ENCODE measurements around the gene ZWINT.
A peak's percentile ranks its signal among the peaks of the same experiment; 100 is the strongest.

ZWINT gene, protein sequence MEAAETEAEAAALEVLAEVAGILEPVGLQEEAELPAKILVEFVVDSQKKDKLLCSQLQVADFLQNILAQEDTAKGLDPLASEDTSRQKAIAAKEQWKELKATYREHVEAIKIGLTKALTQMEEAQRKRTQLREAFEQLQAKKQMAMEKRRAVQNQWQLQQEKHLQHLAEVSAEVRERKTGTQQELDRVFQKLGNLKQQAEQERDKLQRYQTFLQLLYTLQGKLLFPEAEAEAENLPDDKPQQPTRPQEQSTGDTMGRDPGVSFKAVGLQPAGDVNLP

DNA sequence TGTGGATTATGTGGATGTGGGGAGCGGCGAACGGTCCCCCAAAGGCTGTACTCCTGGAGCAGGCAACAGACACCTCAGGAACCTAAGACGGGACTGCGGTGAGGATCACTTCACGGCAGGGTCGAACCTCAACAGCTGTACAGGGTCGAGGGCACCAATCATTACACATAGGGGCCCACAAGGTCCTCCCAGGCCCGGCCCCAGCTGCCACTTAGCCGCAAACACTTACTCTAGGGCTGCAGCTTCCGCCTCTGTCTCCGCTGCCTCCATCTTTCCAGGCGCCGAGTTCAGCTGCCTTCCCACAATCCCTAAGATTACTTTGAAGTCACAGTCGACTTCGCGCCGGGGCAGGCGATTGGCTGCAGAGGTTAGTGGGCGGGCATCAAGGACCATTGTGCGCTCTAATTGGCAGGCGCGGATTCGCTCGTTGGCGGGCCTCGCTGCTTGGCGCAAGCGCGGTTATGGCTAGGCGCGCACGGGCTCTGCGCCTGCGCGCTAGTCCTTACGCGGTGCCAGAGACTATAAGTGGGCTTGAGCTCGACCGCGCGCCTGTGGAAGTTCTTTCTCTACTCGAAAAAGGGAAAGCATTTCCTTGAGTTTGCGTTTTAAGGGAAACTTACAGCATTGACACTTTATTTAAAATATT, at the start of gene ZWINT:
TSS of gene ZWINT (minus strand) at position 293 of the 646 bp plus-strand sequence. CDS start at position 270, 23 bp downstream.
- DNase-seq (ENCODE audit: low read depth), result peak; percentile 96
- peak within 1 kb of the TSS; percentile 89 for H3K4me3 ChIP-seq (ENCODE audit: low read length)
- TF ChIP-seq, protein P1, sequence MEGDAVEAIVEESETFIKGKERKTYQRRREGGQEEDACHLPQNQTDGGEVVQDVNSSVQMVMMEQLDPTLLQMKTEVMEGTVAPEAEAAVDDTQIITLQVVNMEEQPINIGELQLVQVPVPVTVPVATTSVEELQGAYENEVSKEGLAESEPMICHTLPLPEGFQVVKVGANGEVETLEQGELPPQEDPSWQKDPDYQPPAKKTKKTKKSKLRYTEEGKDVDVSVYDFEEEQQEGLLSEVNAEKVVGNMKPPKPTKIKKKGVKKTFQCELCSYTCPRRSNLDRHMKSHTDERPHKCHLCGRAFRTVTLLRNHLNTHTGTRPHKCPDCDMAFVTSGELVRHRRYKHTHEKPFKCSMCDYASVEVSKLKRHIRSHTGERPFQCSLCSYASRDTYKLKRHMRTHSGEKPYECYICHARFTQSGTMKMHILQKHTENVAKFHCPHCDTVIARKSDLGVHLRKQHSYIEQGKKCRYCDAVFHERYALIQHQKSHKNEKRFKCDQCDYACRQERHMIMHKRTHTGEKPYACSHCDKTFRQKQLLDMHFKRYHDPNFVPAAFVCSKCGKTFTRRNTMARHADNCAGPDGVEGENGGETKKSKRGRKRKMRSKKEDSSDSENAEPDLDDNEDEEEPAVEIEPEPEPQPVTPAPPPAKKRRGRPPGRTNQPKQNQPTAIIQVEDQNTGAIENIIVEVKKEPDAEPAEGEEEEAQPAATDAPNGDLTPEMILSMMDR (conservative IDR thresholded peaks at IDR 0.05; ENCODE audit: low read length), result no peak

DNA sequence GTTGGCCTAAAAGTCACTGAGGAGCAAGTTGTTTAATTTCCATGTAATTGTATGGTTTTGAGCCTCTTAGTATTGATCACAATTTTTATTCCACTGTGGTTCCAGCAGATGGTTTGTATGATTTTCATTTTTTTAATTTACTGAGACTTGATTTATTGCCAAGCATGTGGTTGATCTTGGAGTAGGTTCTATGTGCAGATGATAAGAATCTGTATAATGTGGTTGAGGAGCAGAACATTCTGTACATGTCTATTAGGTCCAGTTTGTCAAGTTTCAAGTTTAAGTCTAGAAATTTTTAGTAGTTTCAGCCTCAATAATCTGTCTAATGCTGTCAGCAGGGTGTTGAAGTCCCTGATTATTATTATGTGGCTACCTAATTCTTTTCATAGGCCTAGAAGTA, 22.7 kb upstream of the ZWINT start:
- DNase-seq (ENCODE audit: low read depth), result no peak
- H3K4me3 ChIP-seq (ENCODE audit: low read length), result no peak overlapping the region
- TF ChIP-seq, protein P1 (conservative IDR thresholded peaks at IDR 0.05; ENCODE audit: low read length), result no peak

DNA sequence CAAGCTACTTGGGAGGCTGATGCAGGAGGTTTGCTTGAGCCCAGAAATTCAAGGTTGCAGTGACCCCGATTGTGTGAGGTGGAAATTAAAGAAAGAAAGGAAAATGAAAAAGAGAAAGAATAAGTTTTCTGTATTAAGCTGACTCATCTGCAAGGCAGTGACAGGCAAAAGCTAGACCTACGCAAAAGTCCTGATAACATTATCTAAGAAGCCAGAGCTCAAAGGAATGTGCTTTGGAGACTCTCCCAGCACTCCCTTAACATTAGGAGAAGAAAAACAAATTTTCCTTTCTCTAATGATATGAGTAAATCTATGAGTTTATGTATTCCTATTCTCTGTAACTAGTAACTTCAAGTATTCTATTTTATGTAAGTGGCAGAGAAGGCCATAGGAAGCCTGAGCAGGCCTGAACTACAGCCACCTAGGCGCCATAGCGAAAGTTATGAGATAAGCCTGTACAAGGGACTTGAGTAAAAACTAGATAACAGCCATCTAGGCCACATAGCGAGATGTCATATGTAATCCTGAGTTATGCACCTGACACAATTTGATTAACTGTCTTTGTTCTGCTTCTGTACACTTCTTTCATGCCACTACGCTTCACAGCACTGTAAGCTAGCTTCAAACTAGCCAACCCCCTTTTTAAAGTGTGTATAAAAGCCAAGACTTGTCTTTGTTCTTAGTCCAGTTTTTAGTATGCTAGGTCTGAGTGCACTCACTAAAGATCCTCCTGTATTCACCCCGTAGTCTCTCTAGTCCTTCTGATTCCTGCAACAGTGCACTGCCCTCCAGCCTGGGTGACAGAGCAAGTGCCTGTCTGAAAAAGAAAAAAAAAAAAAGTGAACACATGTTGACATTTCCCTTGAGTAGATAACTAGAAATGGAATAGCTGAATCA, 9.4 kb upstream of the ZWINT start:
- TF ChIP-seq, protein P1 (conservative IDR thresholded peaks at IDR 0.05; ENCODE audit: low read length), result no peak
- DNase-seq (ENCODE audit: low read depth), result no peak

DNA sequence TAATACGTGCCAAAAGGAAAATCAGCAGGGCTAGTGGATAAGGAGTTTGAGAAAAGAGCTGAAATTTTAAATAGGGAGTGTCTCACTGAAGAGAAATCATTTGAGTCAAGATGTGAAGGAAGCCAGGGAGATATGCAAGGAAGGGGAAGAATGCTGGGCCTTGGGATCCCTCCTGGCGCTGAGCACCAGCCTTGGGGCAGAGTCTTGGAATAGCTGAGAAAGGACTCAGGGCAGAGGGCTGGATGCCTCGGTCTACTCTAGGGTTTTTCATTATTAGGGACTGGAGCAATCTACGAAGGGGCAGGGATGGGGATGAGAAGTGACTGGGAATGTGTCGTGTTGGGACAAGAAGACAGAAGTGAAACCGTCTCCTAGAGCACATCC, 484 bp downstream of the ZWINT start:
- TF ChIP-seq, protein P1 (conservative IDR thresholded peaks at IDR 0.05; ENCODE audit: low read length), result no peak
- H3K4me3 ChIP-seq (ENCODE audit: low read length), result peak overlapping the region; percentile 89
- no peak for DNase-seq (ENCODE audit: low read depth)

More for the DNA sequence above, 9.4 kb upstream of the ZWINT start:
- no peak overlapping the region for H3K4me3 ChIP-seq (ENCODE audit: low read length)

DNA sequence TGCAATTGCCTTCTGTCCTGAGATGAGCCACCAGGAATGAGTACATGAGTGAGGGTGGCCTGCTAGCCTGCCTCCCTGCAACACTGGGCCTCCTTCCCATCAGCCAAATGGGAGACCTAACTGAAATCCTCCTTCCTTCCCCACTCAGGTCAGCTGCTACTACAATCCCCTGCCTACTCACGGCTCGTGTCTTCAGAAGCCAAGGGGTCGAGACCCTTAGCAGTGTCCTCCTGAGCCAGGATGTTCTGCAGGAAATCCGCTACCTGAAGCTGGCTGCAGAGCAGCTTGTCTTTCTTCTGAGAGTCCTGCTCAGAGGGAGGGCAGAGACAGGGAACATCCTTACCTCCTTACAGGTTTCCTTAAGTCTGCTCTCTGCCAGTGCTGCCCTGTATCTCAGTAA, 1.2 kb downstream of the ZWINT start:
- DNase-seq (ENCODE audit: low read depth), result no peak
- TF ChIP-seq, protein P1 (conservative IDR thresholded peaks at IDR 0.05; ENCODE audit: low read length), result no peak
- H3K4me3 ChIP-seq (ENCODE audit: low read length), result no peak overlapping the region; the same call in 1 of the 2 replicates

DNA sequence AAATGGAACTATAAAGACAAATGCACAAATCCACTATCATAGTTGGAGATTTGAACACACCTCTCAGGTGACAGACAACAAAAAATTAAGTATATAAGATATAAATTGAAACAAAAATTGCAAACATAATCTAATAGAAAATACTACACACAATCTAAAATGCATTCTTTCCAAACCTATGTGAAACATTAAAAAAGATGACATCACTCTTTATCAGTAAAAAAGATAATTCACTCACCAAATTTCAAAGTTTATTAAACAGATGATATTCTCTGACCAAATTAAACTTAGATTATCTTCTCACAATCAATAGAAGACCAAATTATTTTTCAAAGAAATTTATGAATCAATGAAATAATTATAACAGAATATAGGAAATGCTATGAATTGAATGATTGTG, 4.0 kb downstream of the ZWINT start:
- TF ChIP-seq, protein P1 (conservative IDR thresholded peaks at IDR 0.05; ENCODE audit: low read length), result no peak
- DNase-seq (ENCODE audit: low read depth), result no peak
- H3K4me3 ChIP-seq (ENCODE audit: low read length), result no peak overlapping the region
